IMR-90 (cell line): ENCODE data around the gene ZNF282. TPM values are rescaled to one million over a fixed set of nuclear protein-coding genes. Genes with fewer than 3 reads are reported as not detected.

Experiments used
- ATAC-seq: fragments of 200-7000 bp; cut with Tn5 transposase; 2 replicates; pipeline ENCODE4 v1.9.1; 2020; ENCODE audit warnings: low read depth, mild to moderate bottlenecking, moderate library complexity
- BruUV-seq: library from RNA; stranded (reverse); fragments of 400-500 nt; replicated peaks from 2 replicates; lab custom pipeline; 2021; lab: Mats Ljungman, UMichigan
- CTCF ChIA-PET: fragments of 300-600 bp; formaldehyde crosslinking; extraction: SDS; loops from one replicate; lab custom pipeline; 2021; ENCODE audit warnings: antibody characterized with exemption; lab: Yijun Ruan, JAX
- POLR2A ChIA-PET: fragments of 300-600 bp; sonication (Branson Sonifier 250); formaldehyde crosslinking; loops from one replicate; lab custom pipeline; 2022; ENCODE audit warnings: antibody characterized with exemption; ENCODE audit not compliant: unreplicated experiment; lab: Charles Lee
- DNase-seq: peaks from one replicate; pipeline ENCODE4 v3.0.0; 2013
- H2AFZ ChIP-seq: replicated peaks from 2 replicates; pipeline ENCODE3; 2013; ENCODE audit warnings: low read length, mild to moderate bottlenecking; ENCODE audit not compliant: poor library complexity
- H2AK5ac ChIP-seq: 2 replicates; pipeline ENCODE4 v1.6.1; 2013; ENCODE audit warnings: low read depth, low read length, inconsistent platforms
- H2AK9ac ChIP-seq: replicated peaks from 2 replicates; pipeline ENCODE3; 2013; ENCODE audit warnings: mild to moderate bottlenecking, low read depth, low read length, moderate library complexity; ENCODE audit not compliant: poor library complexity
- H2BK120ac ChIP-seq: 2 replicates; pipeline ENCODE4 v1.6.1; 2013; ENCODE audit warnings: low read depth, low read length, inconsistent platforms
- H2BK15ac ChIP-seq: 3 replicates; pipeline ENCODE4 v1.6.1; 2013; ENCODE audit warnings: low read depth, low read length, inconsistent platforms
- H2BK20ac ChIP-seq: 2 replicates; pipeline ENCODE4 v1.6.1; 2013; ENCODE audit warnings: low read depth, mild to moderate bottlenecking, inconsistent platforms, low read length, moderate library complexity
- H2BK5ac ChIP-seq: 2 replicates; pipeline ENCODE4 v1.6.1; 2013; ENCODE audit warnings: mild to moderate bottlenecking, low read depth, low read length, inconsistent platforms; ENCODE audit not compliant: poor library complexity, severe bottlenecking
- H3K14ac ChIP-seq: replicated peaks from 2 replicates; pipeline ENCODE4 v1.6.1; 2013; ENCODE audit warnings: low read depth, low read length, inconsistent platforms
- H3K18ac ChIP-seq: 2 replicates; pipeline ENCODE4 v1.6.1; 2013; ENCODE audit warnings: low read depth, low read length, control low read depth
- H3K23ac ChIP-seq: 2 replicates; pipeline ENCODE4 v1.6.1; 2013; ENCODE audit warnings: low read depth, low read length, inconsistent platforms
- H3K27ac ChIP-seq: 2 replicates; pipeline ENCODE4 v1.5.1; 2013; ENCODE audit warnings: mild to moderate bottlenecking, control low read depth, low read length; ENCODE audit not compliant: insufficient read depth
- H3K27me3 ChIP-seq: 2 replicates; pipeline ENCODE4 v1.6.1; 2013; ENCODE audit warnings: low read length; ENCODE audit not compliant: control insufficient read depth, insufficient read depth
- H3K36me3 ChIP-seq: 2 replicates; pipeline ENCODE4 v1.6.1; 2013; ENCODE audit warnings: low read length, mixed read lengths; ENCODE audit not compliant: control insufficient read depth, insufficient read depth
- H3K4ac ChIP-seq: 2 replicates; pipeline ENCODE4 v1.6.1; 2013; ENCODE audit warnings: low read depth, low read length, inconsistent platforms
- H3K4me1 ChIP-seq: 2 replicates; pipeline ENCODE4 v1.6.1; 2013; ENCODE audit warnings: low read length, mixed read lengths; ENCODE audit not compliant: control insufficient read depth, insufficient read depth
- H3K4me2 ChIP-seq: 2 replicates; pipeline ENCODE4 v1.6.1; 2013; ENCODE audit warnings: low read depth, mild to moderate bottlenecking, control low read depth, low read length, moderate library complexity
- H3K4me3 ChIP-seq: 2 replicates; pipeline ENCODE4 v1.5.1; 2013; ENCODE audit warnings: low read depth, mild to moderate bottlenecking, control low read depth, low read length, moderate library complexity; ENCODE audit not compliant: insufficient read depth
- H3K56ac ChIP-seq: 2 replicates; pipeline ENCODE4 v1.6.1; 2013; ENCODE audit warnings: low read length, inconsistent platforms; ENCODE audit not compliant: insufficient read depth; ENCODE audit errors: extremely low read depth
- H3K79me1 ChIP-seq, 2 experiments: 2 replicates each; pipeline ENCODE4 v1.6.1; 2013; ENCODE audit warnings: low read length in 2 of 2, inconsistent platforms in 1 of 2, low read depth in 1 of 2
- H3K9ac ChIP-seq: 2 replicates; pipeline ENCODE4 v1.6.1; 2013; ENCODE audit warnings: low read depth, low read length, control low read depth
- H3K9me1 ChIP-seq: 2 replicates; pipeline ENCODE4 v1.6.1; 2013; ENCODE audit warnings: low read length, inconsistent platforms; ENCODE audit not compliant: insufficient read depth
- H3K9me3 ChIP-seq: 2 replicates; pipeline ENCODE4 v1.6.1; 2013; ENCODE audit warnings: low read length; ENCODE audit not compliant: control insufficient read depth, insufficient read depth
- H4K20me1 ChIP-seq: 2 replicates; pipeline ENCODE4 v1.6.1; 2013; ENCODE audit warnings: low read length, inconsistent platforms; ENCODE audit not compliant: insufficient read depth
- H4K5ac ChIP-seq: 2 replicates; pipeline ENCODE4 v1.6.1; 2013; ENCODE audit warnings: mild to moderate bottlenecking, low read depth, low read length, control low read depth
- H4K8ac ChIP-seq, 2 experiments: 2 replicates each; pipeline ENCODE4 v1.6.1; 2013; ENCODE audit warnings: low read depth in 2 of 2, low read length in 2 of 2, control low read depth in 1 of 2, inconsistent platforms in 1 of 2
- H4K91ac ChIP-seq: 2 replicates; pipeline ENCODE4 v1.6.1; 2013; ENCODE audit warnings: low read depth, low read length, inconsistent platforms; ENCODE audit not compliant: insufficient read depth
- CEBPB ChIP-seq: IDR thresholded peaks from 2 replicates; pipeline ENCODE4 v1.6.1; 2012; ENCODE audit warnings: low read depth, low read length, improper control_type of control experiment
- CHD1 ChIP-seq: IDR thresholded peaks from 2 replicates; pipeline ENCODE4 v1.6.1; 2012; ENCODE audit warnings: low read depth, low read length, improper control_type of control experiment
- MAFK ChIP-seq: IDR thresholded peaks from 2 replicates; pipeline ENCODE4 v1.6.1; 2012; ENCODE audit warnings: low read depth, low read length, improper control_type of control experiment
- SMC3 ChIP-seq: fragments of 150-350 bp; IDR thresholded peaks from 2 replicates; pipeline ENCODE4 v1.6.1; 2016; ENCODE audit warnings: low read depth, mild to moderate bottlenecking, antibody characterized with exemption, low read length, moderate library complexity
- WGBS, 2 experiments: methylation state at CpG; one replicate each; pipeline versions ENCODE4 v1.1.5 to v1.1.7; 2013; ENCODE audit warnings: missing lambda C conversion rate in 2 of 2; ENCODE audit not compliant: insufficient read length in 1 of 2; ENCODE audit errors: extremely low coverage in 2 of 2; 5-methylcytosine and 5-hydroxymethylcytosine counted together
- dilution Hi-C: fragments of 300-500 bp; cut with HindIII; formaldehyde crosslinking; loops from one replicate; pipeline ENCODE4 v1.14.3; 2018; ENCODE audit warnings: low sequenced_read_pairs; ENCODE audit not compliant: unreplicated experiment
- in situ Hi-C: fragments of 300-500 bp; cut with MboI; formaldehyde crosslinking; loops from 3 replicates; pipeline ENCODE4 v1.14.3; 2019; ENCODE audit warnings: low sequenced_read_pairs, inconsistent platforms, mixed read lengths
- intact Hi-C: fragments of 100-400 bp; cut with micrococcal nuclease; formaldehyde crosslinking; loops from 2 replicates; pipeline ENCODE4 v1.10.0; 2022
- polyA plus RNA-seq, 3 experiments: library from polyadenylated mRNA; depleted of rRNA; stranded (reverse); fragments of >200 nt; gene quantifications; 2 replicates each; pipeline ENCODE4 v1.2.3, GENCODE V29; 2012; ENCODE audit warnings: low replicate concordance in 1 of 3
- total RNA-seq: library from RNA; depleted of rRNA; stranded (reverse); fragments of >200 nt; gene quantifications from 2 replicates; pipeline ENCODE4 v1.2.3, GENCODE V29; 2012

The ZNF282 gene
- total and polyA plus RNA-seq, 2 of the 4 experiments (the other 2 are of a cell fraction): 7.2 to 11.9 TPM

- no TSS peak for BruUV-seq
- in situ Hi-C loops (no loop called here), intact Hi-C loops (no loop called here), dilution Hi-C loops (no loop called here)
- peaks cover 16% of the 10 kb centered on the region for H3K9me1 ChIP-seq
- 0 out of 2 replicates have a peak overlapping the region, but pooled peaks have one; percentile 19 for H3K4ac ChIP-seq
- H2BK15ac ChIP-seq: no peak overlapping the region
- TF ChIP-seq SMC3 (no peak), CHD1 (no peak), CEBPB (no peak), MAFK (no peak)
- H2AK9ac ChIP-seq: no peak overlapping the region
- ATAC-seq: no peak
- no peak overlapping the region for H3K4me2 ChIP-seq
- H3K4me3 ChIP-seq: no peak overlapping the region
- no peak overlapping the region for H2AK5ac ChIP-seq
- no peaks in the 10 kb centered on the region; the same call in 1 of the 2 replicates for H4K20me1 ChIP-seq
- no peak overlapping the region for H3K56ac ChIP-seq
- H3K14ac ChIP-seq: no peak overlapping the region
- H3K27ac ChIP-seq: no peak overlapping the region
- no peak overlapping the region for H4K5ac ChIP-seq
- CTCF ChIA-PET: no interaction called here
- H2BK20ac ChIP-seq: no peak overlapping the region
- no peak overlapping the region; a peak in 1 of 4 replicates for H4K8ac ChIP-seq
- peaks cover 5 to 21% of the 10 kb centered on the region in 2 experiments; a peak in 3 of 4 replicates for H3K79me1 ChIP-seq
- H3K23ac ChIP-seq: no peak overlapping the region
- H4K91ac ChIP-seq: no peak overlapping the region
- peaks cover 16% of the 10 kb centered on the region for H3K4me1 ChIP-seq
- no peak overlapping the region for H2BK5ac ChIP-seq
- no peak overlapping the region for H3K18ac ChIP-seq
- no peak overlapping the region for H3K9ac ChIP-seq
- H3K27me3 ChIP-seq: no peaks in the 10 kb centered on the region
- no peak for DNase-seq
- no peaks in the 10 kb centered on the region for H3K36me3 ChIP-seq
- POLR2A ChIA-PET: no interaction called here
- 83% methylated on average over 2 of the region's 7 CpGs; no CpG with 5 or more reads in 1 of the 2 experiments for WGBS, 2 experiments
- no peaks in the 10 kb centered on the region; the same call in 1 of the 2 replicates for H3K9me3 ChIP-seq
- H2BK120ac ChIP-seq: no peak overlapping the region
- no peak overlapping the region for H2AFZ ChIP-seq
These were observed 42.2 kb downstream of the ZNF282 start for GRCh38 chr7:149237502-149237901.
